Spinal cord (tissue), 10 donors: ENCODE results near the gene PRR3. TPM values are rescaled to one million over a fixed set of nuclear protein-coding genes. Genes with fewer than 3 reads are reported as not detected.
A peak's percentile ranks its signal among the peaks of the same experiment; 100 is the strongest.
"Not testable (repeated sequence)": the region's sequence is repeated elsewhere in the genome, so short reads cannot be mapped to it uniquely, and the experiment has no call there.

ENCODE experiments used
- DNase-seq, 6 donors: peaks; one replicate each; pipeline versions ENCODE4 v3.0.0 to v3.0.0-alpha.2; 2013 to 2015; ENCODE audit warnings: low spot score in 6 of 6, low read depth in 4 of 6
- H3K27ac ChIP-seq: one replicate; pipeline ENCODE4 v1.5.1; 2013; ENCODE audit warnings: low read depth, low read length, control low read depth
- H3K27me3 ChIP-seq: one replicate; pipeline ENCODE4 v1.6.1; 2013; ENCODE audit warnings: low read length; ENCODE audit not compliant: control insufficient read depth, insufficient read depth
- H3K36me3 ChIP-seq: one replicate; pipeline ENCODE4 v1.6.1; 2013; ENCODE audit warnings: low read length; ENCODE audit not compliant: control insufficient read depth, insufficient read depth
- H3K4me1 ChIP-seq: one replicate; pipeline ENCODE4 v1.6.1; 2013; ENCODE audit warnings: low read length; ENCODE audit not compliant: control insufficient read depth, insufficient read depth
- H3K4me3 ChIP-seq: one replicate; pipeline ENCODE4 v1.5.1; 2013; ENCODE audit warnings: low read depth, low read length, control low read depth
- H3K9me3 ChIP-seq: one replicate; pipeline ENCODE4 v1.6.1; 2013; ENCODE audit warnings: low read length; ENCODE audit not compliant: control insufficient read depth, insufficient read depth
- WGBS: methylation state at CpG from one replicate; pipeline ENCODE4 v1.1.5; 2013; ENCODE audit warnings: missing lambda C conversion rate; ENCODE audit not compliant: insufficient coverage; 5-methylcytosine and 5-hydroxymethylcytosine counted together
- polyA plus RNA-seq, 2 donors: library from polyadenylated mRNA; unstranded; fragments of 120-200 nt; gene quantifications; one replicate each; pipeline ENCODE4 v1.2.1, GENCODE V29; 2013; ENCODE audit not compliant: insufficient read length in 2 of 2
- total RNA-seq, 2 donors: library from RNA; depleted of rRNA in 1 of 2; stranded (reverse); fragments of 120-200 nt in 1 of 2; fragments of >200 nt in 1 of 2; gene quantifications; one replicate each; pipeline versions ENCODE4 v1.2.3 to v1.2.4, GENCODE V29; 2013 to 2014
- donor health status: healthy.

Gene PRR3
- total and polyA plus RNA-seq, 4 donors = 8.3 to 46.0 (median 29.8) TPM

- Histone ChIP-seq H3K27ac (peak overlapping the region; percentile 77), H3K4me3 (peak overlapping the region; percentile 41), H3K36me3 (no peaks in the 10 kb centered on the region), H3K4me1 (no peaks in the 10 kb centered on the region), H3K9me3 (no peaks in the 10 kb centered on the region), H3K27me3 (peaks cover 12% of the 10 kb centered on the region)
- WGBS = 16% methylated on average over 25 of the region's 33 CpGs
- peak in 5 of 6 donors; percentile 5 to 85 (median 29) for DNase-seq
Observed at GRCh38 chr6:30515944-30516753, 40.9 kb upstream of the PRR3 start.

DNA sequence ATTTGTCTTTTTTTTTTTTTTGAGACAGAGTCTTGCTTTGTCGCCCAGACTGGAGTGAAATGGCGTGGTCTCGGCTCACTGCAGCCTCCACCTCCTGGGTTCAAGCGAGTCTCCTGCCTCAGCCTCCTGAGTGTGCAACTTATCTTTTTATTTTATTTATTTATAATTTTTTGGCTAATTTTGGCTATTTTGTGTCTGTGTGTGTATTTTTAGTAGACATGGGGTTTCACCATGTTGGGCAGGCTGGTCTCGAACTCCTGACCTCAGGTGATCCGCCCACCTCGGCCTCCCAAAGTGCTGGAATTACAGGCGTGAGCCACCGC, 40.4 kb upstream of the PRR3 start:
- DNase-seq, H3K9me3 ChIP-seq, H3K27ac ChIP-seq, H3K36me3 ChIP-seq, H3K4me1 ChIP-seq: not testable (repeated sequence)
- H3K27me3 ChIP-seq = peaks cover 14% of the 10 kb centered on the region
- no CpG with 5 or more reads among the region's 9 CpGs for WGBS
- H3K4me3 ChIP-seq = peak overlapping the region; percentile 41

GRCh38 chr6:30517767-30518504, 39.2 kb upstream of the PRR3 start:
- 98% methylated on average over 20 of the region's 21 CpGs for WGBS
- H3K9me3 ChIP-seq, H3K4me3 ChIP-seq, H3K27ac ChIP-seq, H3K4me1 ChIP-seq, H3K36me3 ChIP-seq, DNase-seq: not testable (repeated sequence)
- H3K27me3 ChIP-seq = peaks cover 14% of the 10 kb centered on the region

- not testable (repeated sequence) for H3K4me1 ChIP-seq, H3K9me3 ChIP-seq, H3K36me3 ChIP-seq, H3K27ac ChIP-seq, DNase-seq, H3K4me3 ChIP-seq
- peaks cover 14% of the 10 kb centered on the region for H3K27me3 ChIP-seq
- WGBS = 83% methylated on average over 15 of the region's 19 CpGs
Observed at GRCh38 chr6:30518505-30519145, 38.5 kb upstream of the PRR3 start.

GRCh38 chr6:30520522-30520921, 36.6 kb upstream of the PRR3 start:
- H3K36me3 ChIP-seq = no peaks in the 10 kb centered on the region
- H3K27me3 ChIP-seq = peaks cover 10% of the 10 kb centered on the region
- no peak overlapping the region for H3K27ac ChIP-seq
- no peak overlapping the region for H3K4me3 ChIP-seq
- 86% methylated on average over 6 of the region's 6 CpGs for WGBS
- DNase-seq = no peak
- no peaks in the 10 kb centered on the region for H3K4me1 ChIP-seq
- no peaks in the 10 kb centered on the region for H3K9me3 ChIP-seq

GRCh38 chr6:30521082-30521481, 36.0 kb upstream of the PRR3 start:
- H3K36me3 ChIP-seq, DNase-seq, H3K4me1 ChIP-seq, H3K4me3 ChIP-seq, H3K27me3 ChIP-seq, H3K9me3 ChIP-seq, H3K27ac ChIP-seq: not testable (repeated sequence)
- 84% methylated on average over 7 of the region's 7 CpGs for WGBS

- WGBS = 78% methylated on average over 4 of the region's 5 CpGs
- not testable (repeated sequence) for H3K27me3 ChIP-seq, H3K36me3 ChIP-seq, H3K27ac ChIP-seq, DNase-seq, H3K4me1 ChIP-seq, H3K4me3 ChIP-seq, H3K9me3 ChIP-seq
Observed at GRCh38 chr6:30521952-30522351, 35.1 kb upstream of the PRR3 start.

- H3K4me1 ChIP-seq, H3K27me3 ChIP-seq, H3K4me3 ChIP-seq, DNase-seq, H3K9me3 ChIP-seq, H3K27ac ChIP-seq, H3K36me3 ChIP-seq: not testable (repeated sequence)
- no CpG with 5 or more reads among the region's 3 CpGs for WGBS
Observed at GRCh38 chr6:30526444-30526843, 30.7 kb upstream of the PRR3 start.

- WGBS = 87% methylated on average over 12 of the region's 17 CpGs
- not testable (repeated sequence) for H3K27me3 ChIP-seq, H3K4me1 ChIP-seq, H3K36me3 ChIP-seq, DNase-seq, H3K27ac ChIP-seq, H3K4me3 ChIP-seq, H3K9me3 ChIP-seq
Observed at GRCh38 chr6:30529349-30529875, 27.7 kb upstream of the PRR3 start.
